ENCODE measurements around the gene EMILIN2.
"Not testable (repeated sequence)": the region's sequence is repeated elsewhere in the genome, so short reads cannot be mapped to it uniquely, and the experiment has no call there.

- TF ChIP-seq CTCF, POLR2A (IDR thresholded peaks at IDR 0.05): not testable (repeated sequence)
These were observed 38.2 kb upstream of the EMILIN2 start for GRCh38 chr18:2808640-2809039.

All from thyroid gland (tissue), 4 donors.